T-helper 1 cell treated with Interleukin-12 subunit alpha and Interleukin-12 subunit beta and Interleukin-4 antibody, amounts not matched to agents 30 μg/mL and 1 μg/mL, for 36 hours (primary cell): ENCODE measurements around the gene HOXA13.

Experiments used
- H3K27ac Mint-ChIP-seq: one replicate; pipeline ENCODE4 v1.8.0; 2021; ENCODE audit warnings: mild to moderate bottlenecking, mixed read lengths
- H3K27me3 Mint-ChIP-seq: one replicate; pipeline ENCODE4 v1.8.0; 2021; ENCODE audit warnings: low read depth, mixed read lengths
- H3K36me3 Mint-ChIP-seq: one replicate; pipeline ENCODE4 v1.8.0; 2021; ENCODE audit warnings: low read depth, mixed read lengths
- H3K4me1 Mint-ChIP-seq: one replicate; pipeline ENCODE4 v1.8.0; 2021; ENCODE audit warnings: low read depth, mixed read lengths
- H3K4me3 Mint-ChIP-seq: one replicate; pipeline ENCODE4 v1.8.0; 2021; ENCODE audit warnings: mild to moderate bottlenecking, moderate library complexity, mixed read lengths
- H3K9me3 Mint-ChIP-seq: one replicate; pipeline ENCODE4 v1.8.0; 2021; ENCODE audit warnings: mixed read lengths

Gene HOXA13

GRCh38 chr7:27169658-27170425 is 30.0 kb downstream of the HOXA13 start:
- no peak overlapping the region for H3K4me3 Mint-ChIP-seq
- no peaks in the 10 kb centered on the region for H3K9me3 Mint-ChIP-seq
- H3K27me3 Mint-ChIP-seq, result peaks cover 72% of the 10 kb centered on the region
- no peak overlapping the region for H3K27ac Mint-ChIP-seq
- peaks cover 2% of the 10 kb centered on the region for H3K36me3 Mint-ChIP-seq
- peaks cover 7% of the 10 kb centered on the region for H3K4me1 Mint-ChIP-seq

DNA sequence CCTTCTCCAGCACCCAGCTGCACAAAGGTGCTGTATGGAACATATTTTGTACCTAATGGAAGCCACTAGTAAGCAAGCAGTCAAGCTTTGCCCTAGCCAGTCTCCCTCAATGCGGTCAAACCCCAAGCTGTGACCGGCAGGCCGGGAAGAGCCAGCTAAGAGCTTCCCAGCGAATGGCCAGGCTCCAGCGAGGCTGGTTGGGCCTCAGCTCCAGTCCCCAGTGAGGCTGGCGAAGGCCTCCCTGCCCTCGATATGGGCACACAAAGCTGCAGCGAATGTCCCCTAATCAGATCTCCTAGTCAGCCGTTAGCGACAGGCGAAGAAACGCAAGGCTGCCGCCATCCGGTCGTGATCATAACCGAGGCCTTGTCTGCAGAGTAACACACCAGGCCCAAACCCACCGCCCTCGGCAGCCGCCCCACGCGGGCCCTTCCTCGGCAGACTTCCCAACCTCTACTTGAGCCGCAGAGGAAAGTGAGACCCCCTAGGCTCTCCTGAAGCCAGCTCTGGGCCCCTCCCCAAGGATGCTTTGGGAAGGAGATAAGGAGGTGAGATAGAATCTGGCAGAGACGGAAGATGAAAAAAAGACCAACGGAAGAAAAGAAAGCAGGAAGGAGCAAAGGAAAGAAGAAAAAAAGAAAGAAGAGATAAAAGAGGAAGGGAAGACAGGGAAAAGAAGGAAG is 31.5 kb downstream of the HOXA13 start:
- H3K4me1 Mint-ChIP-seq, result peaks cover 7% of the 10 kb centered on the region
- H3K4me3 Mint-ChIP-seq, result no peak overlapping the region
- H3K9me3 Mint-ChIP-seq, result no peaks in the 10 kb centered on the region
- H3K27ac Mint-ChIP-seq, result peak overlapping the region; percentile 77
- peaks cover 83% of the 10 kb centered on the region for H3K27me3 Mint-ChIP-seq
- H3K36me3 Mint-ChIP-seq, result peaks cover 2% of the 10 kb centered on the region

DNA sequence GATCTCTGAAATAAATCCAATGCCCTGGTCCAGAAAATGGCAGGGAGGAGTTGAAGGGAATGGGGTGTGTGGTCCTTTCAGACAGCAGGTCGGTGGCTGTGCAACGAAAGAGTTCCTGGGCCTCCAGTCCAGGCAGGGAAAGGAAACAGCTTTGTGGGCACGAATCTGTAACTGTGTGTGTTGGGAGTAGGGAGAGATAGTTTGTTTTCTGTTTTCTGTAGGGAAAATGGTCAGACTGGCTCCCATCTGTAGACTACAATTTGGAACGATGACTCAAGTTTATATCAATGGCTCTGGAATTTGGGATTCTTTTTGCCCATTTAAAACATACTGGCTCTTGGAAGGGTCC is 32.0 kb downstream of the HOXA13 start:
- Mint-ChIP-seq H3K27me3 (peaks cover 88% of the 10 kb centered on the region), H3K4me1 (peaks cover 7% of the 10 kb centered on the region), H3K4me3 (no peak overlapping the region), H3K27ac (peak overlapping the region; percentile 26), H3K36me3 (peaks cover 2% of the 10 kb centered on the region), H3K9me3 (no peaks in the 10 kb centered on the region)

DNA sequence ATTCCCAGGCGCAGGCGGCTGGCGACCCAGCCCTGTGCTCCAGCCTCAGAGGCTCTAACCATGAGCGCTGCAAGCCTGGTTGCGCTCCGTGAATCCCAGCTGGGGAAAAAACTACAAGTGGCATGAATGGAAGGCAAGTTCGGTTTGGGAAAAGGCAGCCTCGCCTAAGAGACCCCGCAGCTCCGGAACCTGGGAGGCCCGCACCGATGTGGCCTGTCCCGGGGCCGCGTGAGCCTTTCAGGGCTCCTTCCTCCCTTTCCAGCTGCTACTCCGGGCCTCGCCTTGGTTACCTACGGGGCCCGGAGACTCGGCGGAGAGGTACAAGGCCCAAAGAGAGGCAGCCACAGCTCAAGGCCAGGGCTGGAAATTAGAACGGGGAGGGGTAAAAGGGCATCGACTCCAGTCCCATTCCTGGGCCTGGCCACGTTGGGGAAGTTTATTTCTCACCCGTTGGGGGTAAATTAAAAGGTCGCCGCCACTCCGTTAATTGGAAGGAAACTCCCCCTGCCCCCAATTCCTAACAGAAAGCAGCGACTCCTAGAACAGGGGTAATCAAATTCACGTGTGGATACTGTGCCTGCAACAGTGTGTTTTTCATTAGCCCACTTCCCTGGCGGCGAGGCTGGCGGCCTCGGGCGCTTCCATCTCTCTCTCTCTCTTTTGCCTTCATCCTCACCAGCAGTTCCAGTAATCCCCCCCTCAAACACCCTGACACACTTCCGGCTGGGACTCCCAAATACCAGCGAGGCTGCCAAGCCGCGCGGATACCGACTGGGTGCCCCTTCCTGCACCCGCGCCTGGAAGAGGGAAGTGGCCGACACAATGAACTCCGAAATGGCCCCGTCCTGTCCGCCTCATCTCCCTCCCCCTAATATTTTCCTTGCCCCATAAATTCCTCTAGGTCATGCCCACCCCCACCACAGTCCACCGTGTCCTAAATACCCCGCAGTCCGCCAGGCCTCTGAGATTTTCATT is 33.1 kb downstream of the HOXA13 start:
- peaks cover 5% of the 10 kb centered on the region for H3K4me1 Mint-ChIP-seq
- H3K27ac Mint-ChIP-seq, result peak overlapping the region; percentile 34
- no peak overlapping the region for H3K4me3 Mint-ChIP-seq
- peaks cover 91% of the 10 kb centered on the region for H3K27me3 Mint-ChIP-seq
- H3K9me3 Mint-ChIP-seq, result no peaks in the 10 kb centered on the region
- H3K36me3 Mint-ChIP-seq, result peaks cover 2% of the 10 kb centered on the region

DNA sequence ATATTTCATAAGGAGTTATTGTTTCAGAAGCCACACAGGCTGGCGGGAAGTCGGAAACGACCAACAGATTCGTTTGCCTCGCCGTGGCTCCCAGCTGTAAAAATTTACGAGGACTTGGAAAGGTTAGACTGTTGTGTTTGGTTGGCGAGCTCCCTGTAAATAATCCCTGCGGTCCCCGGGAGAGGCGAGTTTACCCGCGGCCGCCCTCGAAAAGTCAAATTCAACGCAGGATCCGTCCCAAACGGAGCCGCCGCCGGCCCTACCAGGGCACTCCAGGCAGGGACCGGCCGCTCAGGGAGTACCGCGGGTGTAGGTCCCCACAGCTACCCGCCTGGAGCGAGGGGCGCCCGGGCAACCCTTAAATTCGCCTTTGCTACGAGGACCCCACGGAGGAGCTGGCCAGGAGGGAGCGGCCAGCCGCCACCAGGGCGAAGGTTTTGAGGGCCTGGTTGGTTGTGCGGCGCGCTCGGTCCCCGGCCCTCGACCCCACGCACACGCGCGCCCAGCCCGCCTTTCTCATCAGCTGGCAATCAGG is 33.8 kb downstream of the HOXA13 start:
- Mint-ChIP-seq H3K4me1 (peaks cover 5% of the 10 kb centered on the region), H3K27me3 (peaks cover 87% of the 10 kb centered on the region), H3K9me3 (no peaks in the 10 kb centered on the region), H3K27ac (peak overlapping the region; percentile 36), H3K36me3 (peaks cover 2% of the 10 kb centered on the region), H3K4me3 (no peak overlapping the region)

DNA sequence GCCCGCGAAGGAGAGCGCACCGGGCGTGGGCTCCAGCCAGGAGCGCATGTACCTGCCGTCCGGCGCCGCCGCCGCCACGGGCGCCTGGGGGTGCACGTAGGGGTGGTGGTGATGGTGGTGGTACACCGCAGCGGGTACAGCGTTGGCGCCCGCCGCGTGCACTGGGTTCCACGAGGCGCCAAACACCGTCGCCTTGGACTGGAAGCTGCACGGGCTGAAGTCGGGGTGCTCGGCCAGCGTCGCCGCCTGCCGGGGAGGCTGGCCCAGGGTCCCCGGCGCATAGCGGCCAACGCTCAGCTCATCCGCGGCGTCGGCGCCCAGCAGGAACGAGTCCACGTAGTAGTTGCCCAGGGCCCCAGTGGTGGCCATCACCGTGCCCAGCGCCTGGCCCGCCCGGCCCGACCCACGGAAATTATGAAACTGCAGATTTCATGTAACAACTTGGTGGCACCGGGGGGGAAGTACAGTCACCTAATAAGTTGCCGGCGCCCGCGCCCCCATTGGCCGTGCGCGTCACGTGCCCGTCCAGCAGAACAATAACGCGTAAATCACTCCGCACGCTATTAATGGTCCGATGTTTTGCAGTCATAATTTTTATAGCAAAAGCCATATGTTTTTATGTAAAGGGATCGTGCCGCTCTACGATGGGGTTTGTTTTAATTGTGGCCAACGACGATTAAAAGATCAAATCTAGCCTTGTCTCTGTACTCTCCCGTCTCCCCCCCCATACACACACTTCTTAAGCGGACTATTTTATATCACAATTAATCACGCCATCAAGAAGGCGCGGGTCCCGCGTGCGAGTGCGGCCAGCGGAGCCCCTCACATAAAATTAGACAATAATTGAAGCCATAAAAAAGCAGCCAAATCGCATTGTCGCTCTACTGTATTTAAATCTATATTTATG is 34.5 kb downstream of the HOXA13 start, which contains the start of gene HOXA9:
TSS of gene HOXA9 (minus strand) at position 449 of the 907 bp plus-strand sequence. CDS start at position 369, 80 bp downstream.
- peak within 1 kb of the TSS; percentile 45 for H3K27ac Mint-ChIP-seq
- no peaks in the 10 kb centered on the region for H3K9me3 Mint-ChIP-seq
- peaks cover 5% of the 10 kb centered on the region for H3K4me1 Mint-ChIP-seq
- H3K27me3 Mint-ChIP-seq, result peaks cover 84% of the 10 kb centered on the region
- H3K4me3 Mint-ChIP-seq, result no peak within 1 kb of the TSS
- H3K36me3 Mint-ChIP-seq, result peaks cover 2% of the 10 kb centered on the region

- no peak overlapping the region for H3K4me3 Mint-ChIP-seq
- peaks cover 87% of the 10 kb centered on the region for H3K27me3 Mint-ChIP-seq
- H3K9me3 Mint-ChIP-seq, result no peaks in the 10 kb centered on the region
- peak overlapping the region; percentile 54 for H3K27ac Mint-ChIP-seq
- peaks cover 2% of the 10 kb centered on the region for H3K36me3 Mint-ChIP-seq
- peaks cover 7% of the 10 kb centered on the region for H3K4me1 Mint-ChIP-seq
These were observed 35.4 kb downstream of the HOXA13 start for GRCh38 chr7:27164367-27165088.

GRCh38 chr7:27164045-27164366 is 35.9 kb downstream of the HOXA13 start:
- Mint-ChIP-seq H3K27ac (peak overlapping the region; percentile 54), H3K27me3 (peaks cover 90% of the 10 kb centered on the region), H3K9me3 (no peaks in the 10 kb centered on the region), H3K4me1 (peaks cover 7% of the 10 kb centered on the region), H3K4me3 (no peak overlapping the region), H3K36me3 (peaks cover 2% of the 10 kb centered on the region)

DNA sequence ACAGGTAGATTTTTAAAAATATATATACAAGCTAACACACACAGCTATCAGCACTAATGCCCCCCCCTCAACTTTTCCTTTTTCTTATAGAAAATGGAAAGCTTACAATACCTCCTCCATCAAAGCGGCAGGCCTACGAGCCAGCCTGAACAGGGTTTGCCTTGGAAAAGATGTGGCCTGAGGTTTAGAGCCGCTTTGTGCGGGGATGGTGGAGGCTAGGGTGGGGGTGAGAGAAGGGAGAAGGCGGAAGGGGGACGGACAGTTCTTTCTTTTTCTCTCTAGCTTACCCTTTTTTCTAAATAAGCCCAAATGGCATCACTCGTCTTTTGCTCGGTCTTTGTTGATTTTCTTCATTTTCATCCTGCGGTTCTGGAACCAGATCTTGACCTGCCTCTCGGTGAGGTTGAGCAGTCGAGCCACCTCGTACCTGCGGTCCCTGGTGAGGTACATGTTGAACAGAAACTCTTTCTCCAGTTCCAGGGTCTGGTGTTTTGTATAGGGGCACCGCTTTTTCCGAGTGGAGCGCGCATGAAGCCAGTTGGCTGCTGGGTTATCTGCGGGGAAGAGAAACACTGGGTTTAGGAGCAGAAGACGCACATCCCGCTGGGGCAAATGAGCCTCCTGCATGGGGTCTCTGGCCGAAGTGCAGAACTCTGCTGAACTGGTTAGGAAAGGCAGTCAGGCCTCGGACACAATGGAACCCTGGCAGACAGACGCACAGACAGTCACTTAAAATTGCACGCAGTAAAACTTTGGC is 36.4 kb downstream of the HOXA13 start:
- H3K27ac Mint-ChIP-seq, result peak overlapping the region; percentile 54
- H3K27me3 Mint-ChIP-seq, result peaks cover 90% of the 10 kb centered on the region
- no peaks in the 10 kb centered on the region for H3K36me3 Mint-ChIP-seq
- peaks cover 2% of the 10 kb centered on the region for H3K4me1 Mint-ChIP-seq
- H3K4me3 Mint-ChIP-seq, result no peak overlapping the region
- no peaks in the 10 kb centered on the region for H3K9me3 Mint-ChIP-seq

GRCh38 chr7:27162561-27163287 is 37.2 kb downstream of the HOXA13 start:
- peaks cover 5% of the 10 kb centered on the region for H3K4me1 Mint-ChIP-seq
- peaks cover 90% of the 10 kb centered on the region for H3K27me3 Mint-ChIP-seq
- H3K36me3 Mint-ChIP-seq, result peaks cover 3% of the 10 kb centered on the region
- no peak overlapping the region for H3K27ac Mint-ChIP-seq
- no peak overlapping the region for H3K4me3 Mint-ChIP-seq
- H3K9me3 Mint-ChIP-seq, result no peaks in the 10 kb centered on the region

- Mint-ChIP-seq H3K4me3 (no peak overlapping the region), H3K4me1 (peaks cover 5% of the 10 kb centered on the region), H3K36me3 (peaks cover 3% of the 10 kb centered on the region)
These were observed 38.0 kb downstream of the HOXA13 start for GRCh38 chr7:27161721-27162560.

More at GRCh38 chr7:27161721-27162560, 38.0 kb downstream of the HOXA13 start:
- Mint-ChIP-seq H3K27me3 (peaks cover 90% of the 10 kb centered on the region), H3K9me3 (no peaks in the 10 kb centered on the region), H3K27ac (no peak overlapping the region)
